ENCODE results near the gene NELFCD.
A peak's percentile ranks its signal among the peaks of the same experiment; 100 is the strongest.

NELFCD gene

GRCh38 chr20:58985656-58986055 lies 4.6 kb downstream of the NELFCD start:
- H3K4me1 Mint-ChIP-seq = peaks cover 29% of the 10 kb centered on the region
- H3K9me3 Mint-ChIP-seq = no peaks in the 10 kb centered on the region

GRCh38 chr20:58986286-58986967 lies 5.4 kb downstream of the NELFCD start:
- Mint-ChIP-seq H3K4me3 (no peak overlapping the region), H3K9me3 (no peaks in the 10 kb centered on the region), H3K4me1 (peaks cover 29% of the 10 kb centered on the region), H3K27ac (no peak overlapping the region), H3K27me3 (no peaks in the 10 kb centered on the region)
- no peak for DNase-seq
- ATAC-seq = no peak

More at GRCh38 chr20:58985656-58986055, 4.6 kb downstream of the NELFCD start:
- no peak overlapping the region for H3K4me3 Mint-ChIP-seq
- H3K27me3 Mint-ChIP-seq = no peaks in the 10 kb centered on the region
- ATAC-seq = no peak
- H3K27ac Mint-ChIP-seq = no peak overlapping the region
- no peak for DNase-seq

DNA sequence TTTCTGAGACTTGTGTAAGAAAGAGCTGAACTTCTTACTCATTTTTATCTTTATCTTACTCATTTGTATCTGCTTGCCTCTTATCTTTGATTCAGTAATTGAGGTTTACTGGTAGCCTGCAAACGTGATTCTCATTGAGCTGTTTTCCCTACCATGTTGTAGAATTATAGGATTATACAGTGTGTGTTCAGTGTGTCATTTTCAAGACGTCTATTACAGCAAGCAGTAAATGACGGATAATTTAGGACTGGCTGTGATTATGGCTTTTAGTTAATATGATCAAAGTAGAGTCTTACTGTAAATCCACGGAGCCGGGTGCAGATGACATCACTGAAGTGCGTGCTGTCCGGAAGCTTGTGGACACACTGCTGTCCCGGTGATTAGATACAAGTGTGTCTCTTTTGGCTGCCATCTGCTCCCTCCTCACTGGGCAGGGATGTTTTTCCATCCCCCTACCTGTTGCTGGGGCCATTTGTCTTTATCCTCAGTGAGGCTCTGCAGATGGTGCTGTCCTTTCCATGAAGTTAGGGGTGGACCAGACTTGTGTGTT lies 6.0 kb downstream of the NELFCD start:
- Mint-ChIP-seq H3K9me3 (no peaks in the 10 kb centered on the region), H3K4me1 (peaks cover 28% of the 10 kb centered on the region), H3K27me3 (no peaks in the 10 kb centered on the region), H3K4me3 (no peak overlapping the region), H3K27ac (no peak overlapping the region)
- ATAC-seq (no peak), DNase-seq (no peak)

DNA sequence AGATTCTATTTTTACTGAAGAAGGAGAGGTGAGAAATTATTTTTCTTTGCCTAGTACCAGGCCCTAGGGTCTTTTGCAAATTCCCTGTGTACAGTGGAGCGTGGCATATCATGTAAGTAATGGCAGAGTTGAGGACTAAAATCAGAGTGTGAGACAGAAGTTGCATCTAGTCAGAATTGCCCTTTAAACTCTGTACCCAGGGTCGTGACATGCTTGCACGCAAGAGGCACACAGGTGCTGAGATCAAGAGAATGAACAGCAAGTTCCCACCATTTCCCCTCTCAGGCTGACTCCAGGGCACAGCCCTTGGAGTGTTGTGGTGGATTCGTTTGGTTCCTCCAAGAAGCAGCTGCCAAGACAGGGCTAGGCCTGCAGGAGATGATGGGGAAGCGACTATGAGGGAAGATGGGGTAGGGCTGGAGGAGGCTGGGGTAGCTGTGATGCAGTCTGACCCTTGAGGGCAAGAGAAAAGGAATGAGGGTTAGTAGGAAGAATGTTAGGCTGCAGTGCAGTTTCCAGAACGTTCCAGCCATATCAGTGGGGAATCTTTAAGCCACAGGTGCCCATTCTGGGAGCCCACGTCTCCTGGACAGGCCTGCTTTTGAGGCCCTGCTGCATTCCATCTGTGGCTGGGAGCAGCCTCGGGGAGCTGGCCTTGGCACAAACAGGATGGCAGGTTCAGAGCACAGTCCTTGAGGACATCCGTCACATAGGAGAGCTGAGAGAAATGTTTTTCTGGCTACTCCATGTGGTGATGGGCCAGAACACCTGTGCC lies 6.9 kb downstream of the NELFCD start:
- Mint-ChIP-seq H3K4me3 (no peak overlapping the region), H3K27ac (no peak overlapping the region), H3K4me1 (peaks cover 19% of the 10 kb centered on the region), H3K27me3 (no peaks in the 10 kb centered on the region), H3K9me3 (no peaks in the 10 kb centered on the region)
- ATAC-seq (no peak), DNase-seq (no peak)

- Mint-ChIP-seq H3K9me3 (no peaks in the 10 kb centered on the region), H3K4me1 (peaks cover 13% of the 10 kb centered on the region), H3K27me3 (no peaks in the 10 kb centered on the region), H3K27ac (no peak overlapping the region), H3K4me3 (no peak overlapping the region)
- DNase-seq (no peak), ATAC-seq (no peak)
Measured at GRCh38 chr20:58988565-58988882, 7.5 kb downstream of the NELFCD start.

GRCh38 chr20:58989196-58989595 lies 8.1 kb downstream of the NELFCD start:
- Mint-ChIP-seq H3K4me1 (peaks cover 6% of the 10 kb centered on the region), H3K4me3 (no peak overlapping the region), H3K27me3 (no peaks in the 10 kb centered on the region), H3K27ac (no peak overlapping the region), H3K9me3 (no peaks in the 10 kb centered on the region)
- no peak for DNase-seq
- no peak for ATAC-seq

GRCh38 chr20:58990651-58991445 lies 9.8 kb downstream of the NELFCD start:
- peaks cover 7% of the 10 kb centered on the region for H3K4me1 Mint-ChIP-seq
- ATAC-seq = no peak
- peak overlapping the region in 1 of 2 donors; percentile 59 for H3K27ac Mint-ChIP-seq
- no peak overlapping the region for H3K4me3 Mint-ChIP-seq
- no peak for DNase-seq
- no peaks in the 10 kb centered on the region for H3K27me3 Mint-ChIP-seq
- no peaks in the 10 kb centered on the region for H3K9me3 Mint-ChIP-seq

GRCh38 chr20:58991715-58992114 lies 10.7 kb downstream of the NELFCD start:
- ATAC-seq (no peak), DNase-seq (no peak)
- no peak overlapping the region for H3K4me3 Mint-ChIP-seq
- H3K27me3 Mint-ChIP-seq = no peaks in the 10 kb centered on the region
- no peak overlapping the region for H3K27ac Mint-ChIP-seq
- H3K9me3 Mint-ChIP-seq = no peaks in the 10 kb centered on the region
- peaks cover 9% of the 10 kb centered on the region for H3K4me1 Mint-ChIP-seq

DNA sequence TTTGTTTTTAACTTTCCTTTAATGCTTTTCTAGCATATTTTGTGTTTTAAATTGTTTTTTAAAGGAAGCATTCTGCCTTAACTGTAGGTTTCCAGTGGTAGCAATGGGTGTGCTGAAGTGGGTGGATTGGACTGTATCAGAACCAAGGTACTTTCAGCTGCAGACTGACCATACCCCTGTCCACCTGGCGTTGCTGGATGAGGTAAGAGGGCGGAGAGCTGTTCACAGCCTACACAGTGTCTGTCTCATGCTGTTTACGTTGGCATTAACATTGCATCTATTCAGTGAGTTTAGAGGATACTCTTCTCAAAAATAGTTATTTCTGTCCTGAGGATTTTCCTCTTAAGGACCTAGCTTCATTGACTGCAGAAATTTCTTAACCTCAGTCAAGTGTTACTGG lies 11.9 kb downstream of the NELFCD start:
- no peaks in the 10 kb centered on the region for H3K9me3 Mint-ChIP-seq
- no peak overlapping the region for H3K4me3 Mint-ChIP-seq
- DNase-seq (no peak), ATAC-seq (no peak)
- peak overlapping the region in 1 of 2 donors; percentile 44 for H3K27ac Mint-ChIP-seq
- no peaks in the 10 kb centered on the region for H3K27me3 Mint-ChIP-seq
- peaks cover 9% of the 10 kb centered on the region for H3K4me1 Mint-ChIP-seq

DNA sequence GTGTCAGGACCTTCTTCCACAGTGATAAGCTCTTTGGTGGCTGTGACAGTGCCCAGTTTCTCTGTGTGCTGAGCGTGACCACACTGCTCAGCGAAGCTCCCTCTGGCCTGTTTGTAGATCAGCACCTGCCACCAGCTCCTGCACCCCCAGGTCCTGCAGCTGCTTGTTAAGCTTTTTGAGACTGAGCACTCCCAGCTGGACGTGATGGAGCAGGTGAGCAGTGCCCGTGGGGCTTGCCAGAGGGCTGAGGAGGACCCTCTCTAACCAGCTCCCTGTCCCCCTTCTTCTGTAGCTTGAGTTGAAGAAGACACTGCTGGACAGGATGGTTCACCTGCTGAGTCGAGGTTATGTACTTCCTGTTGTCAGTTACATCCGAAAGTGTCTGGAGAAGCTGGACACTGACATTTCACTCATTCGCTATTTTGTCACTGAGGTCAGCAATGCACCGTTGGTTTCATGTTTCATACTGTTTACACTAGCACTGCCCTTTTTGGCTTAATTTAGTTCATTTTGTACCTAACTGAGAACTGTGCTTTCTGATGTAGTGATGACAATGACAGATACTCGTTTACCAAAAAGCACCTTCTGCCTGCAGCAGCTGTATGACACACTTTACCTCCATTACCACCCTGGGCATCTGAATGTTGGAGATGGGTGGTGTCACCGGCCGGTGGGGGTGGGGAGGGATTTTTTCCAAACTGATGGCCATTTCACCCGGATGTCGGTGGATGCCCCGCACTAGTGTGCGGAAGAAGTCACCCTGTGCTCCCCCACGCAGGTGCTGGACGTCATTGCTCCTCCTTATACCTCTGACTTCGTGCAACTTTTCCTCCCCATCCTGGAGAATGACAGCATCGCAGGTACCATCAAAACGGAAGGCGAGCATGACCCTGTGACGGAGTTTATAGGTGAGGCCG lies 12.5 kb downstream of the NELFCD start:
- H3K4me1 Mint-ChIP-seq = peaks cover 9% of the 10 kb centered on the region
- no peak for ATAC-seq
- DNase-seq = no peak
- no peaks in the 10 kb centered on the region for H3K27me3 Mint-ChIP-seq
- no peak overlapping the region for H3K27ac Mint-ChIP-seq
- no peaks in the 10 kb centered on the region for H3K9me3 Mint-ChIP-seq
- no peak overlapping the region for H3K4me3 Mint-ChIP-seq

GRCh38 chr20:58994390-58995159 lies 13.5 kb downstream of the NELFCD start:
- ATAC-seq = no peak
- peaks cover 9% of the 10 kb centered on the region for H3K4me1 Mint-ChIP-seq
- H3K27ac Mint-ChIP-seq = peak overlapping the region in 1 of 2 donors; percentile 87
- H3K9me3 Mint-ChIP-seq = no peaks in the 10 kb centered on the region
- no peak for DNase-seq
- no peaks in the 10 kb centered on the region for H3K27me3 Mint-ChIP-seq
- H3K4me3 Mint-ChIP-seq = no peak overlapping the region

- no peaks in the 10 kb centered on the region for H3K27me3 Mint-ChIP-seq
- H3K4me3 Mint-ChIP-seq = no peak overlapping the region
- peaks cover 9% of the 10 kb centered on the region for H3K4me1 Mint-ChIP-seq
- DNase-seq (no peak), ATAC-seq (no peak)
- H3K9me3 Mint-ChIP-seq = no peaks in the 10 kb centered on the region
- H3K27ac Mint-ChIP-seq = peak overlapping the region in 1 of 2 donors; percentile 86
Measured at GRCh38 chr20:58995461-58996225, 14.6 kb downstream of the NELFCD start.

DNA sequence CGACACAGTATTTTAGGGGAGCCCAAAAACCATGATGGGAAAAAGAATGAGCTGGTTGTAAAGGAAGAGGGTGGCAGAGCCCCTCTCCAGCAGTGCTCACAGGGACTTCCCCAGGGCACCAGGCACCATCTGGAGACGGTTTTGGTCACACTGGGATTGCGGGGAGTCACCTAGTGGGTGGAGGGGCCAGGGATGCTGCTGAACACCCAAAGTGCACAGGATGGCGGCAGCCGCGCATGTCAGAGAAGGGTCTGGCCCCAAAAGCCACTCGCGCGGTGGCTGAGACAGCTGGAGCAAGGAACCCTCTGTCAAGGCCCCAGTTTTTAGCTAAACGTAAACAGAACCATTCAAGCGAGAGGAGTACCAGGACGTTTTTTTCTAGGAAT lies 15.2 kb downstream of the NELFCD start:
- H3K4me1 Mint-ChIP-seq = peaks cover 9% of the 10 kb centered on the region
- H3K27ac Mint-ChIP-seq = no peak overlapping the region
- ATAC-seq = no peak
- H3K4me3 Mint-ChIP-seq = no peak overlapping the region
- no peaks in the 10 kb centered on the region for H3K9me3 Mint-ChIP-seq
- no peaks in the 10 kb centered on the region for H3K27me3 Mint-ChIP-seq
- DNase-seq = no peak
